Stimulated activated CD4-positive, alpha-beta T cell treated with anti-CD3 and anti-CD28 coated beads, Interleukin-2, amount 100 ng/mL, for 48 hours (primary cell): ENCODE results near the gene GMDS.

Experiments
- DNase-seq, 2 donors: peaks; one replicate each; pipeline ENCODE4 v3.0.0-alpha.2; 2020

Gene GMDS

DNA sequence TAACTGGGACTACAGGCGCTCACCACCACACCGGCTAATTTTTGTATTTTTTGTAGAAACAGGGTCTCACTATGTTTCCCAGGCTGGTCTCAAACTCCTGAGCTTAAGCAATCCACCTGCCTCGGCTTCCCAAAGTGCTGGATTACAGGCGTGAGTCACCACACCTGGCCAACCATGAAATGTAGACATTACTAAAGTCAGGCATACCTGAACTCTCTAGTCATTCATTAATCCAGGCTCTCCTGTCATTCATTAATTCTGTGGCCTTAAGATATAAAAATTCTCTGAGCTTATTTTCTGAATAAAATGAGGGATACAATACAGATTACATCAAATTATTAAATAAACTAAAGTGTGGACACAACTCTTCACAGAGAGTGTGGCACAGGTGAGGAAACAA, 159.7 kb downstream of the GMDS start:
- DNase-seq = no peak

DNA sequence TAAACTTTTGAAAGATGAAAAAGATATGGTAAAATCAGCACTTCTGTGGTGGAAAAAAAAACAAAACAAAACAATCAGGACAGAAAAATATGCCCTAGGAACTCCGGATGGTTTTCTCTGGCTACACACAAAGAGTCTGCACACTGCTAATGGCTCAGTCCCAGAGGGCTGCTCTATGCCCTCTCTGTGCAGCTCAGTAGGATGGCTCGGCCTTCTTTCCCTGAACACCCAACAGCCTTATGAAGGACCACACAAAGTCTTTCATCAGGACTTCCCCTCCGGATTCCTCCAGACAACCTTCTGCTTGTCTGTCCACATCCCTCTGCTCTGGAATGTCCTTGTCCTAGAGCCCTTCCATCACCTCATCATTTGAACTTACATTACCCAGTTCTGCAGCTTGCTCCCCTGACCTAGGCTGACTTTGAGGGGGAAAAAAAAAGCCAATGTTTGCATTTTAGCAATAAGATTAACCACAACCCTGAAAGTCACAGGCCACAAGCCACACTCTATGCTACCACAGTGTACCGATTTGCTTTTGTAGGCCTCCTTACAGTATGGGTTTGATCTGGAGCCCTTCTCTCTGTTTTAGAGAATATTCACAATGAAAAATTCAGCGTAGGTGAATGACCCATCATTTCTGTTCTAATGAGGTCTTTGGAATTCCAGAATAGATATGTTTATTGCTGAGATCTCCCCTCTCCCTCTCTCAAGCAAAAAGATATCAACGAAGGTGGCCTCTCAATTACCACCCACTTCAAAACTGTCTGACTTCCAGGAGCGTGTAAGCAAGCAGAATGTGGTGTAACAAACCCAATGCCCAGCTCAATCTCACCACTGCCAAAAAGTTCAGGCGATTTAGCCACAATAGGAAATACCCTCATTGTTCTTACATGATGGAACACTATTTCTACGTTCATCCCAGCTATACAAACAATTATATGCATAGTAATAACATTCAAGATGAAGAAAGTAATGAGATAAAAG, 164.0 kb downstream of the GMDS start:
- DNase-seq = no peak

DNA sequence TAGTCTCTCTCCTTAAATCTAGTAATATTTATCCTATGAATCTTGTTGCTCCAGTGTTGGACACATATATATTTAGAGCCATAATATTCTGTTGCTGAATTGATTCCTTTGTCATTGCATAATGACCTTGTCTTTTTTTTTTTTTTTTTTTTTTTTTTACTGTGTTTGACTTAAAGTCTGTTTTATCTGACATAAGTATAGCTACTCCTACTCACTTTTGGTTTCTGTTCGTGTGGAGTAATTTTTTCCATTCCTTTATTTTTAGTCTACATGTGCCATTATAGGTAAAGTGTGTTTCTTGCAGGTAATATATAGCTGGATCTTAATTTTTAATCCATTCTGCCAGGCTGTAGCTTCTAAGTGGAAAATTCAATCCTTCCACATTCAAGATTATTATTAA, 166.5 kb downstream of the GMDS start:
- no peak for DNase-seq

DNA sequence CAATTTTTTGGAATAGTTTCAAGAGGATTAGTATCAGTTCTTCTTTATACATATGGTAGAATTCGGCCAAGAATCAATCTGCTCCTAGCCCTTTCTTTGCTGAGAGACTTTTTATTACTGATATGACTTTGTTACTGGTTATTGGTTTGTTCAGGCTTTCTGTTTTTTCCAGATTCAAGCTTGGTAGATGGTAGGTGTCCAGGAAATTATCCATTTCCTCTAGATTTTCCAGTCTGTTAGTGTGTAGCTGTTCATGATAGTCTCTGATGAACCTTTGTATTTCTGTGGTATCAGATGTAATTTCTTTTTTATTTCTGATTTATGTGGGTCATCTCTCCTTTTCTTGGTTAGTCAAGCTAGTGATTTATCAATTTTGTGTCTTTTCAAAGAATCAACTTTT, 167.6 kb downstream of the GMDS start:
- no peak for DNase-seq

DNA sequence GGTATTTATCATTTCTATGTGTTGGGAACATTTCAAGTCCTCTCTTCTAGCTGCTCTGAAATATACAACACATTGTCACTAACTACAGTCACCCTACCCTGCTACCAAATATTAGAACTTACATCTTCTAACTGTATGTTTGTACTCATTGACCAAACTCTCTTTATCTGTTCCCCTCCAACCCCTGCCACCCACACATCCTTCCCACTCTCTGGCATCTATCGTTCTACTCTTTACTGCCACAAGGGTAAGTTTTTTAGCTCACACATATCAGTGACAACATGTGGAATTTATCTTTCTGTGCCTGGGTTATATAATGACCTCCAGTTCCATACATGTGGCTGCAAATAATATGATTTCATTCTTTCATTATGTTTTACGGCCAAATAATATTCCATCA, 171.9 kb downstream of the GMDS start:
- DNase-seq = no peak

DNA sequence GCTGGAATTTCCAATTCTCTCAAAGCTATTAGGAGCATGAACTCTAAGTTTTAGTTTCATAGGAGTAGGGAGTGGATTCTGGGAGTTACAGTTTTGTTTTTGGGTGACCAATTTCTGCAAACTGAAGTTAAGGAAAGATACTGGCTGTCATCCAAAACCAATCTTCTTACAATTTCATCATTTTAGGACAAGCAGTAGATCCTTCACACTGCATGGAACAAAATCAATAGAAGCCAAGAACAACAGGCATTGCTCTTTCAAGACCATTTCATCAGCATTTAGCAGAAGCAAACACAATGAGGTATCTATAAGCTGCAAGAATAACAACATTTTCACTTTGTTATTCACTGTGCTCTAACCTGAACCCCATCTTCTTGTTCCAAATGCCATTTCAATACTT, 173.0 kb downstream of the GMDS start:
- DNase-seq = no peak

DNA sequence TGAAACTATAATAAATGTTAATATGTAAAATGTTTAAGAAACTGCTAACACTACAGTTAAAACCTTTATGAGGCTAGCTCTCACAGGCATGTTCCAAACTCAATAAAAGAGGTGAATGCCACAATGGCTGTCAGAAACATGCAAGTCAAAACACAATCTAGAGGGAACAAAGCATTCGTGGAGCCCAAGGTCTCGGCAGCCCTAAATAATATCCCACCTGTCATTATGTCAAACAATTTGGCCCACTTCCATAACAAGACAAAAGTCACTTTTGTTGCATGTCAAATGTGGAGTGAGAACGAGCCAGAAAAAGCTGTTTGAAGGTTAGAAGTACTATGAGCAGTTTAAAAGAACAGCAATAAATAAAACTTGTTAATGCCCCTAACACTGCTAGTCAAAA, 181.9 kb downstream of the GMDS start:
- DNase-seq = no peak

DNA sequence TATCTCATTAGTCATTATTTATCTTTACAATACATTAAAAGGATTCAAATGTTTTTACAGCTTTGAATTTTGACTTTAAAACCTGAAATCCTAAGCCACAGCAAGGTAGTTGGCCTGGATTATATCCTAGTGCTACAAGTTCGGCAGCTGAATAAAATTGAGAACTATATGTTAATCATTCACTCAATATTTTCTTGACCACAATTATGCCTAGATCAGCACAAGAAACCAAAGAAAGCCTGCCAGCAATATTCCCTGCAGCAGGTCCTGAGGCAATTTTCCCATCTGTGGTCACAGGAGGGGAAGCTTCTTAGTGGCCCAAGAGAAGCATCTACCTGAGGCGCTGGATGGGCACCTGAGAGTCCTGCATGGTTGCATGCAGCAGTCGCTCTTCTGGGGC, 183.5 kb downstream of the GMDS start:
- DNase-seq = no peak

DNA sequence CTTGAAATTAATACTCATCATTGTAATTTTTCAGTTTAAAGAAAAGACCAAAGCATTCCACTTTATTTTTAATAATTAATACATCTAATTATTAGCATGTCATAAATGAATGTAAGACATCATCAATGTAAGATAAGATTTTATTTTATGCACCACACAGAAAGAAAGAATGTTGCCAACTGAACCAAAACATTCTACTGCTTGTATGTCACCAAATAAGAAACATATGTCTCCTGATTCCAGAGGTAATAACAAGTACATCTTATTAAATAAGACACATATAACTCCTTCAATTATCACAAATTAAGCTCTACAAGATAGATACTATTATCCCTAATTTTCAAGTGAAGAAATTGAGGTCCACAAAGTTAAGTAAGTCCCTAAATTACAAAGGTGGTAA, 189.5 kb downstream of the GMDS start:
- no peak for DNase-seq

DNA sequence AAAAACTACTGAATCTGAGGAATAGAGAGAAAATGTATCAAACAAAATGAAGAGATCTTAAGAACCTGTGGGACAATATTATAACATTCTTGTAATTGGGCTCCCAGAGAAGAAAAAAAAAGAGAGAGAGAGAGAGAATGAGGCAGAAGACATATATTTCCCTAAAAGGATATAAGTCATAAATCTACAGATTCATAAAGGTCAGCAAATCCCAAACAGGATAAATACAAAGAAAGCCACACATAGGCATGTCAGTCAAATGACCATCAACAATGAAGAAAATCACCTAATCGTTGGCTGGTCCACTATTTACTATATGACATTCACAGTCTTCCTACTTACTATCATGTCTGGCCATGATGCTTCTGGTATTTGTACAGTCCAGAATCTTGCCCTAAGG, 190.3 kb downstream of the GMDS start:
- DNase-seq = no peak

DNA sequence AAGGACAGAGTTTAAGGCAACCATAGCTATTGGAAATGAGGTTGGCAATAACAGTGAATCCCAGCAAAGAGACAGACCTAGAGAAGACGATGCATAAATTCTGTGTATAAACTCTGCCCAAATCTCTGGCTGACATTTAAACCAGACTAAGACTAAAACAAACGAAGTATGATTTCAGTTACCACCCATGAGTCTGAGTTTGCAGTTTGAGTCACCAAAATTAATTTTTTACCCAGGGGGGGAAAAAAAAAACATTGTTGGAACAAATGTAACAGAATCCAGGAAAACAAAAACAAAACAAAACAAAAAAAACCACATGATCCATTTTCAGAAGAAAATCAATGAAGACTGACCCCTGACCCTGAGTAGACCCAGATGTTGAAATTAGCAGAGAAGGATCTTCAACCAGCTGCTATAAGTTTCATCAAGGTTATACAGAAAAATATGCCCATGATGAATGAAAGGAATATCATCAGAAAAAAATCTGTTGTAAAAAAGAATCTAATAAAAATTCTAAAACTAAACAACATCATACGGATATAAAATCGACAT, 190.8 kb downstream of the GMDS start:
- DNase-seq = no peak

DNA sequence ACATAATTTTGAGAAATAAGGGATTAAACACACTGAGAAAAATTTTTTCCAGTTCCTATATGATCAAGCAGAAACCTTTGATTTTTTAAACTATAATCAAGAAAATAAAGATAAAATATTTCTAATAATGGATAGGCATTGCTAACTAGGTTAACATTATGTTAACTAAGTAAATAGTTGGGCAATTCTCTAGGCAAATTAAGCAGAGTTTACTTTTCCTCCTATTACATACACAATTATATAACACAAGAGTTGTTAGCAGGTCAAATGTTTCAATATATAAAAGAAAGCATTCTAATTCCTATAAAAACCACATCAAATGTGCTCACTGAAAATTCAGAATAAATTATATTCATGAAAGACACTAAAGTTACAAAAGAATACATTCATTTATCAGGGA, 191.7 kb downstream of the GMDS start:
- DNase-seq = no peak

DNA sequence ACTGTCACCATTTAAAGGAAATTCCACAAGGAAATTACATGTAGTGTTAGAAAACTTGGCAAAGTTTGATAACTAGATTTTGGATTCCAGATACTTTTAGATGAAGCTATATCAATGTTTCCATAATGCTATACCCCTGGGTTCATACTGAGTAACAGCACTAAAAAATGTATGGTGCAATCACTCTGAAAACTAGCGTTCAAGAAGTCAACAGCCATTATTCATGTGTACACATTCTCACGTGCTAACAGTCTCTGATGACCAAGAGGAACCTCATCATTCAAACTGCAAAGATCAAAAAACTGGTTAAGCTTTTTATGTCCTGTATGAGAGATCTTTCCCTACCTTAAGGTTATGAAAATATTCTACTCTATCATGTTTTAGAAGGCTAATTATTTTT, 197.6 kb downstream of the GMDS start:
- no peak for DNase-seq

DNA sequence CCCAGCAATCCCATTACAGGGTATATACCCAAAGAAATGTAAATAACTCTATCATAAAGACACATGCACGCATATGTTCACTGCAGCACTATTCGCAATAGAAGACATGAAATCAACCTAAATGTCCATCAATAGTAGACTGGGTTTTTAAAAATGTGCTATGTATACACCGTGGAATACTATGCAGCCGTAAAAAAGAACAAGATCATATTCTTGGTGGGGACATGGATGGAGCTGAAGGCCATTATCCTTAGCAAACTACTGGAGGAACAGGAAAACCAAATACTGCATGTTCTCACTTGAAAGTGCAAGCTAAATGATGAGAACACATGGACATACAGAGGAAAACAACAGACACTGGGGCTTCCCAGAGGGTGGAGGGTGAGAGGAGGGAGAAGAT, 201.2 kb downstream of the GMDS start:
- no peak for DNase-seq

DNA sequence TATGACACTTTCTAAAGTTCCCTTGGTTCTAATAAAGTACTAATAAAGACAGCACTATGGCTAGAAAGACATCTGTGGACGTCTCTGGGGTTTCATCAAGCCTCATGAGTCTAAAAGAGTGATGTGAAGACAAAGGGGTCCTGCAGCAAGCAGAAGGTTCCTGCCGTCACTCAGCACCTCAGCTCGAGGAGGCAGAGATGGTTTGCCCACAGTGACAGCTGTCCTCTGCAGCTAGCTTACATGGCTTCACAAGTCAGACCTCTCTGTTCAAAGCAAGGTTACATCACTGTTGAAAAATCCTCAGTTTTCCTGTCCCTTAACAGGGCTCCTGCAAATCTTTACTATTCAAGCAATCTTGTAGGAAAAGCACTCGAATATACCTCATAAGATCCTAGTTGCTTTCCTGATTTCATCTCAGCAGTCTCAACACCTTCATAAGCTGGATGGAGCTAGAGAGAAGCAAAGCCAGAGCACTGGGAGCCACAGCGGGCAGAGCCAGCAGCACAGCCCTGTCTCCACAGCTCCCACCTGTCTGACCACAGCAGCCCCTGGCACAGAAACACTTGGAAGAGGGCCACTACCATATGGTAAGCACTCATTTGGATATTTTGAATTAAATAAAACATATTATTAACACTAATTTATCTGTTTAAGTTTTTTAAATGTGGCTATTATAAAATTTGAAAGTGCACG, 202.3 kb downstream of the GMDS start:
- no peak for DNase-seq

DNA sequence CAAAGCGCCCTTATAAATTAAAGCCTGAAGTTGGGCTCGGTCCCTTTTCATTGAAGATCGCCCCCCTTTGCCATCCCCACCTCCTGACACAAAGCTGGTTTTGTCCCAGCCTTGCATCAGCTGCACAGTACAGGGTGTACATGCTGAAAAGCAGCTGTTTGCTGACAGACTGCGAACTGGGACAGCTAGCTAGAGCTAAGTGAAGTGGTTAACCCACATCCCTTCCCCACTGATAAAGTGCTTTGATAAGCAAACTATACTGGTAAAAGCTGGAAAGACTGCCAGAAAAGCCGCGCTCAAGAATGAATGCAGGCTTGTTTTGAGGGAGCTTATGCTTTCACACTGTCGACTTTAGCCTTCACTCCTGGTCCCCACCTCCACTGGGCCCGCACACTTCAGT, 207.3 kb downstream of the GMDS start:
- DNase-seq = peak in 1 of 2 donors; percentile 5

DNA sequence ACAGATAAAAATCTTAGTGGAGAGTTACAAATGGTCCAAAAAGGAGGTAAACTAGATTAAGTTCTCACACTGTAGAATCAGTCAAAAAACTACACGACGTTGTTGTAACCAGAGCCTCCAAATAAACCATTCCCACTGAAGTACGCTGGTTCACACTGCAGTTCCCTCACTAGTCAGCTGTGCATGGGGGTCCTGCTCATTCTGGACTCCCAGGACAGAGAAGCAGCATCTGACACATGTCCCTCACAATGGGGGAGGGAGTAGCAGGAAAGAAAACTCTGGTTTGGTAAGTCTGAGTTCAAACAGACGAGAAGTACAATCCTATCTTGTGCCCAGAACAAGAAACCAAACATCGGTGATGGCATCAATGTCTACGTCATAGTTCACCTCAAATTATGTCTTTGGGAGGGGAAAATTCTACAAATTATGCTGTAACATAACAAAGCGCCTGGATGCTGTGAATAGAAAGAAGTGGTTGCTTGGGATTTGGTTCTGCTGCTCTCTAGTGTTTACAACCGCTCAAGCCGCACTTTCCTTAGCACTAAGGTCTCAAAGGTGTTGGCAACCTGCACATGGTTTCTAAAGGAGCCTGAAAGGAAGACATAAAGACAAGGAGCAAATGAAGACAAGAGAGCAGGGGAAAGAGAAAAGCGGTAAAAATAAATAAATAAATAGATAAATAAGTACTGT, 208.0 kb downstream of the GMDS start:
- no peak for DNase-seq

DNA sequence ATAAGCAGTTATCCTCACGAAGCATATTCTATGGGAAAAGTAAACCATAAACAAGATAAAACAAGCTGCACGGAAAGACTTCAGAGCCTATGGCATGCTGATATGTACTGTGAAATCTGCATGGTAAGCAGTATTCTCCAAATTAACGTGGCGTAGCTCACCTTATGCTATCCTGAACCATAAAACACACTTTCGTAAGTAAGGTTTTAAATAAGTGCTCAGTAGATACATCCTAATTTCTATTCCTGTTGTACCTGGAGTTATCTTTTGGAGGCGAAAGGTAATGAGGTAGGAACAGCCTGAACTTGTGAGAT, 208.7 kb downstream of the GMDS start:
- DNase-seq = no peak

DNA sequence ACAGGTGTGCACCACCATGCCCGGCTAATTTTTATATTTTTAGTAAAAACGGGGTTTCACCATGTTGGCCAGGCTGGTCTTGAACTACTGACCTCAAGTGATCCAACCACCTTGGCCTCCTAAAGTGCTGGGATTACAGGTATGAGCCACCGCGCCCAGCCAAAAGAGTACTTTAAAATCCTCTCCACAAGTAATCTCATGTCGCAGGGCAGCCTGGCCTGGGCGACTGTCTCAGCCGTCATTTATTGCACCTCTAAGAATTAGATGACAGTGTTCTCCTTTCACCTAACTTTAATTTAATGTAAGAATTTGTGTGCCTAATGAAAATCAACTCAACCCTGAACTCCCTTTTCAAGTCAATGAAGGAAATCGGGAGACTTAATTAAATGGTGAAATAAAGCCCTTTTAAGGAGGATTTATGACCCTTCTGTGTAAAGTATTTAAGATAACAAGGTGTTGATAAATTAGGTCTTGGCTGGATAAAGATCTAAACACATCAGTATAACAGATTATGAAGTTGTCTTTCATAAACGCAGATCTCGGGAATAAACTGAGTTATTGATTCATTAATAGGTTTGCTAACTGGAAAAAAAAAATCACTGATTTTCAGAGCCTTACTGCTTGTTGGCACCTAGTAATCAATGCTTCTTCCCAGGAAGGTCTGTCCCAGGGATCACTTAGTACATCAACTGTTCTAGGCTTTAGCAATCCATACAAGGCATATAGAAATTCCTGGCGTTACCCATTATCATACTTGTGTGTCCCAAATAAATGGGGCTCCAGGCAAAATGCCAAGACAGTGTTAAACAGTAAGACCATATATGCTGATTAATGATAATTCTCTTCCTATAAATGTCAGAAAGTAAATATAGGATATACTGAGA, 209.3 kb downstream of the GMDS start:
- no peak for DNase-seq

DNA sequence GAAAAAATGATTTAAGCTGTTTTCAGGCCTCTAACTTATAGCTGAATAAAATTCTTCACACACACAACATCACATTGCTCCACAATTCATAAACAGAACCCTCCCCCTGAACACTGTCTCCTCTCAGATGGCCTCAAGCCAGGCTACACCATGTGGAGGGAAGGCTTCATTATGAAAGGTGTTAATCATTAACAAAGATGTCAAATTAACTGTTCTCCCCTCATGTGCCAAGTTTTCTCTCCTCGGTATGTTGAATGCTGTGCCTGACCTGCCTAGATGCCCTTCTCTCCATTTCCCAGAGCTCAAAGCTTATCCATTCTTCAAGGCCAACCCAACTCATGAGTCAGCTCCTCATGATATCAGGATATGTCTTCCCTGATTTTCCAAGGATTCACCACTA, 210.4 kb downstream of the GMDS start:
- no peak for DNase-seq

DNA sequence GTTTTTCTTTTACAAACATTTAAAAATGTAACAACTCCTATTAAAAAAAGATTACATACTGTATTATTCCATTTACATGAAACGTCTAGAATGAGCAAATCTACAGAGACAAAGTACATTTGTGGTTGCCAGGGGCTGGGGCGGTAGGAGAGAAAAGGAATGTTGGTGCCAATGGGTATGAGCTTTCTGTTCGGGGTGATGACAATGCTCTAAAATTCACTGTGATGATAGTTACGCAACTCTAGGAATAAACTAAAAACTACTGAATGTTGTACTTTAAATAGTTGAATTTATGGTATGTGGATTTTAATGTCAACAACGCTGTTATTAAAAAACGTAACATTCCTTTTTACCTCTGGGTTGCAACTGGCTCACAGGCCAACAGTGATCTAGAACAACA, 211.1 kb downstream of the GMDS start:
- no peak for DNase-seq

DNA sequence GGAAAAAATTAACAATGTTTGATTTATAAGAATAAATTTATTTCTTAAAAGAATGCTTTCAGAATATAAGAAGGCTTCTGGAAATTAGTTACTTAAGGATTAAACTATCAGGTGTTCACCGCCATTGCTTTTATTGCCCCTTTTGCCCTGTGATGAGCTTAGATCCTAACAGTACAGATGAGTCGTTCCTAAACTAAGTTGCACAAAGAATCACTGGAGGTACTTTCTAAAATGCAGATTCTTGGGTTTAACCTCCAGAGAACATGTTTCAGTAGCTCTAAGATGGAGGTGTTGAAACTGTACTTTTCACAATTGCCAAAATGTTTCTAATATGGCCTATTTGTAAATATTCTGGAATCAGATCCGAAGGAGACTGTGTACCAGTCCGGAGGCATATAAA, 211.9 kb downstream of the GMDS start:
- DNase-seq = no peak
